GM19372 (cell line): ENCODE data around the gene RAB7B.

Experiments
- ATAC-seq: cut with Tn5 transposase; IDR thresholded peaks from one replicate; pipeline ENCODE4 v1.9.1; 2021; ENCODE audit warnings: mild to moderate bottlenecking, low read depth, moderate library complexity; ENCODE audit not compliant: unreplicated experiment

The RAB7B gene

DNA sequence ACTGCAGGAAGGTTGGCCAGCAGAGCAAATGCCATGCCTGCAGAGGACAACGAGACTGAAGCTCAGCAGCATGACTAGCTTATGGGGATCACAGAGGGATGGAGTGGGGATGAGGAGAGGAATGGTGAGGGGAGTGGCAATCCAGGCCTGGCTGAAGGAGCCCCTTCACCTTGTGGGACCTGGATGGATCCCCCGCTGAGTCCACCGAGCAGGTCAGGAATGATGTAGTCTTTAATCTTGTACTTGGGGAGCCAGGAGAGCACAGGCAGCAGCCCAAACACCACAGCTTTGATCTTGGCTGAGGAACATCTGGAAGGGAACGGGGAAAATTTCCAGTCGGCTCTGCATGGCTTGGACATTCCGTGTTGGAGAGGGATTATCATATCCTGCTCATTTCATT lies 70.4 kb downstream of the RAB7B start:
- ATAC-seq: no peak

DNA sequence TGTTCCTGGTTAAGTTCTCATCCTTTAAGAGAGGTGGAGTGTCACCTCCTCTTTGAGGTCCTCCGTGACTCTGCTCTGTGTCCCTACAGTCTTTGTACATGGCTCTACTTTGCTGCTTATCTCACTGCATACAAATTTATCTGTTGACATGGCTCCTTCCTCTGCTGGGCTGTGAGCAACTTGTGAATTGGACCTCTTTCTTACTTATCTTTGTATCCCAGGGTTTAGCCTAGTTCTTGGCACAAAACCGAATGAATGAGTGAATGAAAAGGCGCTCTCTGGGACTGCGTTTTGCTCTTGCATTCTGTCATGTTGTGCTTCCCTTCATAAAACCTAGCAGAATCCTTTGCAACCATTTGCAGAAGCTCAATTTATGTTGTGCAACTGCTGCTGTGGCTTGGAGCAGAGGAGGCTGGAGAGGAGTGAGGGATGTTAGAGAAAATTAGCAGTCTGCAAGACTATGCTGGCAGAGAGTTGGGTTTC lies 72.4 kb downstream of the RAB7B start:
- no peak for ATAC-seq

DNA sequence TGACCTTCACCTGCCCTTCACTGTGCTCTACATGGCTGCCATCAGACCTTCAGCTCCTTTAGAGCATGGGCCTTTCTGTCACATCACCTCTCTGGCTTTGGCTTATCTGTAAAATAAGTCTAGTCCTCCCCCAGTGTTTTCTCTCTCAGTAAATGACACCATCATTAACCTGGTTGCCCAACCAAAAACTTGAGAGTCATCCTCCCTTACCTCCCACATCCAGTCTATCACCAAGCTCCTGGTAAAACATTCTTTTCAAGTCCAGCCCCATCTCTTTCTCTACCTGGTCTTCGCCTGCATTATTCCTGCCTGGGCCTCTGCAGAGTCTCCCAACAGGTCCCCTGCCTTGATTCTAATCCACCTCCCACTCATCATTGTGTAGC lies 73.0 kb downstream of the RAB7B start:
- ATAC-seq: no peak

- no peak for ATAC-seq
Measured at GRCh38 chr1:205929496-205930194, 73.5 kb downstream of the RAB7B start.

DNA sequence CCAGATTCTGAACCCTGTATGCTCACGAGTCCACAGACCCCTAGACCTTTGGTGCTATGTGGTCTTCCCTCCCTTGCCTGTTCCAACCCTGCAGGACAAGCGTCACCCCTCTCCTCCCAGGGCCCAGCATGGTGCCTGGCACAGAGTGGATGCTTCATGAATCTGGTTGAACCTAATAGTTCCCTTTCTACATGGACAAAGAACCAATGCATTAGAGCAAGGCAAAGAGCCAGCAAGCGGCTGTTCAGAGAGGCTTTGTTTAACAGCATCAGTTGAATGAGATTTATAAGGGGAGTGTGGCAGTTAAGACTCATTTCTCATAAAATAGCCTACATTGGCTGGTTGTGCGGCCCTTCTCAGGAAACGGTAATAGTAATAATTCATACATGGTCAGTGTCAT lies 74.9 kb downstream of the RAB7B start:
- ATAC-seq: no peak

GRCh38 chr1:205927676-205928075 lies 75.5 kb downstream of the RAB7B start:
- no peak for ATAC-seq

DNA sequence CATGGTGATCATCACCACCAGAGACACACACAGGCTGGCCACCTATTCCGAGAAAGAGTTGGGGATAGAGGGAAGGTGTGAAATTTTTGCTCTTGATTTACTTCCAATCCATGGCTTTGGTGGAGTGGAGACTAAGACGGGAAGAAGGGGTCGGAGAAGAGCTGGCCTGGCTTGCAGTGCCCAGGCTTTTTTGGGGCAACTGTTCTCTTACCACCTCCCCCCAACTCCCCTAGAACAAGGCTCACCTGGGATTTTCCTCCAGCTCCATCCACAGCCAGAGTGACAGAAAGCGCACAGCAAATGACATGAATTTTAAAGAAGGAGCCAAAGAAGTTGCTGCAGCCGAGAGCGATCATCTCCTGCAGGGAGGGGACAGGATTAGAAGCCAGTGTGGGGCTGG lies 75.9 kb downstream of the RAB7B start:
- ATAC-seq: no peak
